Activated T-helper 1 cell treated with anti-CD3 and anti-CD28 coated beads, Interleukin-12 subunit alpha, Interleukin-12 subunit beta, Interleukin-2, Interleukin-4 antibody, amounts not matched to agents 30 ng/mL and 10 ng/mL and 1 ng/mL, durations not matched to agents 14 hours and 24 hours and 36 hours (primary cell): Measurements from ENCODE around the gene CITED4. TPM values are rescaled to one million over a fixed set of nuclear protein-coding genes. Genes with fewer than 3 reads are reported as not detected.

Source experiments
- DNase-seq: peaks from one replicate; pipeline ENCODE4 v3.0.0; 2021; ENCODE audit warnings: low spot score
- H3K27ac Mint-ChIP-seq: one replicate; pipeline ENCODE4 v1.8.0; 2021; ENCODE audit warnings: mild to moderate bottlenecking, mixed read lengths
- H3K27me3 Mint-ChIP-seq: one replicate; pipeline ENCODE4 v1.8.0; 2022; ENCODE audit warnings: mild to moderate bottlenecking, moderate library complexity, mixed read lengths; ENCODE audit not compliant: insufficient read depth
- H3K36me3 Mint-ChIP-seq: one replicate; pipeline ENCODE4 v1.8.0; 2021; ENCODE audit warnings: low read depth, mixed read lengths
- H3K4me1 Mint-ChIP-seq: one replicate; pipeline ENCODE4 v1.8.0; 2021; ENCODE audit warnings: low read depth, mixed read lengths
- H3K4me3 Mint-ChIP-seq: one replicate; pipeline ENCODE4 v1.8.0; 2021; ENCODE audit warnings: mild to moderate bottlenecking, moderate library complexity, mixed read lengths
- H3K9me3 Mint-ChIP-seq: one replicate; pipeline ENCODE4 v1.8.0; 2021; ENCODE audit warnings: mixed read lengths
- intact Hi-C: fragments of 100-400 bp; cut with micrococcal nuclease; formaldehyde crosslinking; loops from one replicate; pipeline ENCODE4 v1.15.1; 2024
- total RNA-seq: library from RNA; stranded (reverse); gene quantifications from 2 replicates; pipeline ENCODE4 v1.2.3, GENCODE V29; 2022

Gene CITED4
- total RNA-seq, 1 donor from 2014 or later, result 5.0 TPM

GRCh38 chr1:40856656-40857302 lies 5.4 kb downstream of the CITED4 start:
- Mint-ChIP-seq H3K36me3 (peaks cover 2% of the 10 kb centered on the region), H3K27me3 (peaks cover 39% of the 10 kb centered on the region), H3K9me3 (no peaks in the 10 kb centered on the region), H3K4me1 (peaks cover 9% of the 10 kb centered on the region), H3K4me3 (no peak overlapping the region), H3K27ac (no peak overlapping the region)
- intact Hi-C loops, result no loop called here
- no peak for DNase-seq

- Mint-ChIP-seq H3K4me1 (peaks cover 9% of the 10 kb centered on the region), H3K9me3 (no peaks in the 10 kb centered on the region), H3K27me3 (peaks cover 39% of the 10 kb centered on the region), H3K36me3 (peaks cover 2% of the 10 kb centered on the region), H3K4me3 (no peak overlapping the region), H3K27ac (no peak overlapping the region)
- DNase-seq, result no peak
- intact Hi-C loops, result no loop called here
Observed at GRCh38 chr1:40856116-40856515, 6.0 kb downstream of the CITED4 start.

- H3K4me1 Mint-ChIP-seq, result peaks cover 4% of the 10 kb centered on the region
- H3K27ac Mint-ChIP-seq, result no peak overlapping the region
- H3K36me3 Mint-ChIP-seq, result no peaks in the 10 kb centered on the region
- intact Hi-C loops, result no loop called here
- H3K9me3 Mint-ChIP-seq, result no peaks in the 10 kb centered on the region
- peaks cover 34% of the 10 kb centered on the region for H3K27me3 Mint-ChIP-seq
- no peak for DNase-seq
- no peak overlapping the region for H3K4me3 Mint-ChIP-seq
Observed at GRCh38 chr1:40855513-40855912, 6.7 kb downstream of the CITED4 start.

- Mint-ChIP-seq H3K4me1 (peaks cover 11% of the 10 kb centered on the region), H3K4me3 (no peak overlapping the region), H3K36me3 (no peaks in the 10 kb centered on the region), H3K27me3 (peaks cover 19% of the 10 kb centered on the region), H3K27ac (no peak overlapping the region), H3K9me3 (no peaks in the 10 kb centered on the region)
- intact Hi-C loops, result no loop called here
- DNase-seq, result no peak
Observed at GRCh38 chr1:40853885-40854170, 8.3 kb downstream of the CITED4 start.

- intact Hi-C loops, result no loop called here
- Mint-ChIP-seq H3K4me3 (no peak overlapping the region), H3K4me1 (peaks cover 11% of the 10 kb centered on the region), H3K27ac (no peak overlapping the region), H3K9me3 (no peaks in the 10 kb centered on the region), H3K27me3 (peaks cover 14% of the 10 kb centered on the region), H3K36me3 (no peaks in the 10 kb centered on the region)
- no peak for DNase-seq
Observed at GRCh38 chr1:40853113-40853884, 8.9 kb downstream of the CITED4 start.

GRCh38 chr1:40851643-40852042 lies 10.5 kb downstream of the CITED4 start:
- peaks cover 18% of the 10 kb centered on the region for H3K4me1 Mint-ChIP-seq
- H3K27me3 Mint-ChIP-seq, result no peaks in the 10 kb centered on the region
- H3K27ac Mint-ChIP-seq, result no peak overlapping the region
- H3K9me3 Mint-ChIP-seq, result no peaks in the 10 kb centered on the region
- no peak for DNase-seq
- intact Hi-C loops, result loop anchor here (2.0 kb wide), 1 partner anchor 97 kb away; no protein-coding TSS in a partner anchor
- H3K36me3 Mint-ChIP-seq, result no peaks in the 10 kb centered on the region
- H3K4me3 Mint-ChIP-seq, result no peak overlapping the region

- Mint-ChIP-seq H3K4me3 (no peak overlapping the region), H3K4me1 (peaks cover 34% of the 10 kb centered on the region), H3K27me3 (no peaks in the 10 kb centered on the region), H3K36me3 (no peaks in the 10 kb centered on the region), H3K9me3 (no peaks in the 10 kb centered on the region), H3K27ac (peak overlapping the region; percentile 4)
- DNase-seq, result peak; percentile 70
- intact Hi-C loops, result loop anchor here (1.0 to 2.0 kb wide), 4 partner anchors 76 to 706 kb away; no protein-coding TSS in a partner anchor
Observed at GRCh38 chr1:40849801-40850592, 12.2 kb downstream of the CITED4 start.

GRCh38 chr1:40848530-40849189 lies 13.5 kb downstream of the CITED4 start:
- H3K36me3 Mint-ChIP-seq, result no peaks in the 10 kb centered on the region
- peaks cover 41% of the 10 kb centered on the region for H3K4me1 Mint-ChIP-seq
- no peak for DNase-seq
- H3K4me3 Mint-ChIP-seq, result no peak overlapping the region
- H3K9me3 Mint-ChIP-seq, result no peaks in the 10 kb centered on the region
- H3K27ac Mint-ChIP-seq, result peak overlapping the region; percentile 37
- intact Hi-C loops, result no loop called here
- no peaks in the 10 kb centered on the region for H3K27me3 Mint-ChIP-seq

- H3K27ac Mint-ChIP-seq, result no peak overlapping the region
- H3K27me3 Mint-ChIP-seq, result no peaks in the 10 kb centered on the region
- H3K9me3 Mint-ChIP-seq, result peaks cover 5% of the 10 kb centered on the region
- H3K4me3 Mint-ChIP-seq, result no peak overlapping the region
- no peak for DNase-seq
- H3K36me3 Mint-ChIP-seq, result peaks cover 3% of the 10 kb centered on the region
- H3K4me1 Mint-ChIP-seq, result peaks cover 43% of the 10 kb centered on the region
- intact Hi-C loops, result no loop called here
Observed at GRCh38 chr1:40847023-40847745, 15.0 kb downstream of the CITED4 start.

- Mint-ChIP-seq H3K36me3 (peaks cover 3% of the 10 kb centered on the region), H3K27ac (no peak overlapping the region), H3K4me3 (no peak overlapping the region), H3K9me3 (peaks cover 5% of the 10 kb centered on the region), H3K4me1 (peaks cover 50% of the 10 kb centered on the region), H3K27me3 (no peaks in the 10 kb centered on the region)
- intact Hi-C loops, result no loop called here
- DNase-seq, result no peak
Observed at GRCh38 chr1:40845895-40846294, 16.3 kb downstream of the CITED4 start.

GRCh38 chr1:40844887-40845878 lies 17.0 kb downstream of the CITED4 start:
- intact Hi-C loops, result no loop called here
- H3K4me1 Mint-ChIP-seq, result peaks cover 54% of the 10 kb centered on the region
- H3K27ac Mint-ChIP-seq, result no peak overlapping the region
- H3K27me3 Mint-ChIP-seq, result no peaks in the 10 kb centered on the region
- DNase-seq, result no peak
- H3K9me3 Mint-ChIP-seq, result peaks cover 5% of the 10 kb centered on the region
- peaks cover 3% of the 10 kb centered on the region for H3K36me3 Mint-ChIP-seq
- H3K4me3 Mint-ChIP-seq, result peak overlapping the region; percentile 7
